Activated CD4-positive, alpha-beta T cell treated with anti-CD3 and anti-CD28 coated beads, Interleukin-2, amount 50 U/mL, for 48 hours (primary cell): ENCODE results near the gene ATF2.
"Not testable (repeated sequence)": the region's sequence is repeated elsewhere in the genome, so short reads cannot be mapped to it uniquely, and the experiment has no call there.

Source experiments
- DNase-seq, 2 experiments: peaks; one replicate each; pipeline ENCODE4 v3.0.0-alpha.2; 2020

The ATF2 gene

GRCh38 chr2:175164235-175164634, 3.8 kb downstream of the ATF2 start:
- DNase-seq = no peak

GRCh38 chr2:175158894-175159293, 9.1 kb downstream of the ATF2 start:
- DNase-seq = no peak

GRCh38 chr2:175156534-175156933, 11.5 kb downstream of the ATF2 start:
- DNase-seq = no peak

GRCh38 chr2:175154661-175155082, 13.3 kb downstream of the ATF2 start:
- DNase-seq = no peak

GRCh38 chr2:175152242-175152641, 15.8 kb downstream of the ATF2 start:
- no peak for DNase-seq

- DNase-seq = no peak
Observed at GRCh38 chr2:175151791-175152190, 16.2 kb downstream of the ATF2 start.

- no peak for DNase-seq
Observed at GRCh38 chr2:175147186-175147585, 20.8 kb downstream of the ATF2 start.

- DNase-seq = no peak
Observed at GRCh38 chr2:175143678-175144077, 24.3 kb downstream of the ATF2 start.

GRCh38 chr2:175143191-175143590, 24.8 kb downstream of the ATF2 start:
- DNase-seq = no peak

- DNase-seq = no peak
Observed at GRCh38 chr2:175140332-175140731, 27.7 kb downstream of the ATF2 start.

- DNase-seq = no peak
Observed at GRCh38 chr2:175137793-175138192, 30.2 kb downstream of the ATF2 start.

- DNase-seq = no peak
Observed at GRCh38 chr2:175136334-175137215, 31.4 kb downstream of the ATF2 start.

GRCh38 chr2:175135862-175136261, 32.1 kb downstream of the ATF2 start:
- no peak for DNase-seq

- no peak for DNase-seq
Observed at GRCh38 chr2:175135177-175135576, 32.8 kb downstream of the ATF2 start.

- DNase-seq = no peak
Observed at GRCh38 chr2:175131252-175131651, 36.8 kb downstream of the ATF2 start.

- no peak for DNase-seq
Observed at GRCh38 chr2:175126661-175127060, 41.3 kb downstream of the ATF2 start.

GRCh38 chr2:175123254-175123653, 44.7 kb downstream of the ATF2 start:
- DNase-seq = no peak

GRCh38 chr2:175111200-175111657, 56.8 kb downstream of the ATF2 start:
- DNase-seq = no peak

GRCh38 chr2:175108091-175108490, 59.9 kb downstream of the ATF2 start:
- not testable (repeated sequence) for DNase-seq

- no peak for DNase-seq
Observed at GRCh38 chr2:175107146-175107545, 60.9 kb downstream of the ATF2 start.

- no peak for DNase-seq
Observed at GRCh38 chr2:175103191-175103590, 64.8 kb downstream of the ATF2 start.

- no peak for DNase-seq
Observed at GRCh38 chr2:175101514-175101913, 66.5 kb downstream of the ATF2 start.

- DNase-seq = no peak
Observed at GRCh38 chr2:175097297-175097696, 70.7 kb downstream of the ATF2 start.

- not testable (repeated sequence) for DNase-seq
Observed at GRCh38 chr2:175084117-175084516, 83.9 kb downstream of the ATF2 start.

GRCh38 chr2:175080479-175080878, 87.5 kb downstream of the ATF2 start:
- DNase-seq = no peak
